Fibroblast of skin of left quadriceps (primary cell): ENCODE results near the gene PNMA8A.
"Not testable (repeated sequence)": the region's sequence is repeated elsewhere in the genome, so short reads cannot be mapped to it uniquely, and the experiment has no call there.

Experiments
- DNase-seq, 2 experiments: peaks; one replicate each; pipeline ENCODE4 v3.0.0-alpha.2; 2013; ENCODE audit warnings: low read depth in 2 of 2

The PNMA8A gene

DNA sequence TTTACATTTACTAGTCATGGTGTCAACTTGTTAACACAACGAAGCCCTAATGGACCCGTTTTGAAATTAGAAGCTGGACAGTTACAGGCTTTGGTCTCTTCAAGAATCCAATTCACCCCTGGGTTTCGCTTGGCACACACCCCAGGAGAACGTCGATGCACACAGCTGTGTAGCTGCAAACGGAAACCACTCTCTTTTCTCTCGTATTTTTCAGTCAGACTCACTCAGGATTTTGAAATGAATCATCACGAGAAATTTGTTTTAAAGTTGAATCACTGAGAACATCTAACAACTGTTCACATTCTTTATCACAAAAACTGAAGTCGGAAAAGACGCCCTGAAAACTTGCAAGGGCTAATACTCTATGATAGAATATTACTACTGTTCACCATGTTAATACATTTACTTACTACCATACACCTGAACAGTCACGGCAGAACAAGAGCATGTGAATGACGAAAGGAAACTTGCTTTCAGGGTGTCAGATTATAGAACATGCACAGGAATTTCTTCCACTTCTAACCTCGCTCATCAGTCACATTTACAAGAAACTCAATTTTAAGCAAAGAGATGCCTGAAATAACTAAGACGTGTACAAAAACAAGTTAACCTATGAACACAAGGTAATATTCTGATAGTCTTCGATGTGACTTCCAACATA, 4.7 kb downstream of the PNMA8A start:
- peak; percentile 71 to 76 for DNase-seq

DNA sequence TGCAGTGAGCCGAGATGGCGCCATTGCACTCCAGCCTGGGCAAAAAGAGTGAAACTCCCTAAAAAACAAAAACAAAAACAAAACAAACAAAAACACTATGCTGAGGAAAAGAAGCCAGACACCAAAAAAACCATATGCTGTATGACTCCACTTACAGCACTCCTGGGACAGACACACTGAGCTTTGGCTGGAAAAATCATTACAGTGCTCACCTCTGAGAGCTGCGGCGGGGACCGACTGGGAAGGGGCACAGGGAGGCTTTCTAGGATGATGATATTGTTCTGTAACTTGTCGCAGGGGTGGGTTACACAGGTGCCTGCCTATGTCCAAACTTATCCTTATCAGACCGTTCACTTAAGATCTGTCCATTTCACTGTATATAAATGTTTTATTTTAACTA, 7.8 kb downstream of the PNMA8A start:
- DNase-seq: no peak

GRCh38 chr19:46461537-46461936, 9.8 kb downstream of the PNMA8A start:
- no peak for DNase-seq

DNA sequence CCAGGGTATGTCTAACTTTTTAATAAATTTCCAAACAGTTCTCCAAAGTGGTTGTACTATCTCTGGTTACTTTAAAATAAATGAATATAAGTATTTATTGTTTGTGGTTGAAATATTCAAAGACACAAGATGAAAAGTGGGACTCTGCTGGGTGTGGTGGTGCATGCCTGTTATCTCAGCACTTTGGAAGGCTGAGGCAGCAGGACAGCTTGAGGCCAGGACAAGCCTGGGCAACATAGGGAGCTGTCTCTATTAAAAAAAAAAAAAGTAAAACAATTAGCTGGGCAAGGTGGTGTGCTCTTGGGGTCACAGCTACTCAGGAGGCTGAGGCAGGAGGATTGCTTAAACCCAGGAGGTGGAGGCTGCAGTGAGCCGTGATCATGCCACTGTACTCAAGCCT, 10.4 kb downstream of the PNMA8A start:
- DNase-seq: no peak

DNA sequence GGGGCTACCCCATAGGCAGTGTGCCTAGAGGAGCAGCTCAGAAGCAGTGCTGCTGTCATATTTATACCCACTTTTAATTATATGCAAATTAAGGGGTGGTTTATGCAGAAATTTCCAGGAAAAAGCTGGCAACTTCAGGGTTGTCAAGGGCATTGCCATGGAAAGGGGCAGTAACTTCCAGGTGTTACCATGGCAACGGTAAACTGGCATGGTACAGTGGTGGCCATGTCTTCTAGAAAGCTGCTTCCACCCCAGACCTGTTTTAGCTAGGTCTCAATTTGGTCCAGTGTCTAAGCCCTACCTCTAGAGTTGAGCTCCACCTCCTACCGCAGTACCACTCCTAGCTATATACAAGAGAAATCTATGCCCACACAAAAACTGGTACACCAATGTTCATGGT, 11.3 kb downstream of the PNMA8A start:
- DNase-seq: no peak

DNA sequence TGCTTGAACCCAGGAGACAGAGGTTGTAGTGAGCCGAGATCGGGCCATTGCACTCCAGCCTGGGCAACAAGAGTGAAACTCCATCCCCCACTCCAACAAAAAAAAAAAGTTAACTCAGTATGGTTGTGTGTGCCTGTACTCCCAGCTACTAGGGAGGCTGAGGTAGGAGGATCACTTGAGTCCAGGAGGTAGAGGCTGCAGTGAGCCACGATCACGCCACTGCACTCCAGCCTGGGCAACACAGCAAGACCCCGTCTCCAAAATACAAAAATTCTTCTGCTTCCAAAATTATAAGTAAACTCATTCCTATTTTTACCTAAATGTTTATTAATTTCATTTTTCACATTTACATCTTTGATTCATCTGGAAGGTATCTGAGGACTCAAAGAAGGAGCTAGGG, 14.4 kb downstream of the PNMA8A start:
- DNase-seq: no peak

DNA sequence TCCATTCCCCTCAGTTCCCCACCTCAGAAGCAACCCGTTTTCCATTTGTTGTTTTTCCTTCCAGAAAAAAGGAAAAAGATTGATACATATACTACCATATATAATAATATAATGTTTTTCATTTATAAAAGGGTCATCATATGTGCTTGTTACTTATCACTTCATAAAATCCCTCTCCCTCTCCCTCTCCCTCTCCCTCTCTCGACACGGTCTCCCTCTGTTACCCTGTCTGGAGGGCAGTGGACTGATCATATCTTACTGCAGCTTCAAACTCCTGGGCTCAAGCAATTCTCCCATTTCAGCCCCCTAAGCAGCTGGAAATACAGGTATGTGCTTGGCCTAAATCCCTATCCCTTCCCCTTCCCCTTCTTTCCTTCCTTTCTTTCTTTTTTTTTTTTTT, 17.1 kb downstream of the PNMA8A start:
- no peak for DNase-seq

- DNase-seq: no peak
Observed at GRCh38 chr19:46453661-46454060, 17.7 kb downstream of the PNMA8A start.

- DNase-seq: no peak
Observed at GRCh38 chr19:46452186-46452585, 19.2 kb downstream of the PNMA8A start.

GRCh38 chr19:46451352-46451751, 20.0 kb downstream of the PNMA8A start:
- DNase-seq: no peak

DNA sequence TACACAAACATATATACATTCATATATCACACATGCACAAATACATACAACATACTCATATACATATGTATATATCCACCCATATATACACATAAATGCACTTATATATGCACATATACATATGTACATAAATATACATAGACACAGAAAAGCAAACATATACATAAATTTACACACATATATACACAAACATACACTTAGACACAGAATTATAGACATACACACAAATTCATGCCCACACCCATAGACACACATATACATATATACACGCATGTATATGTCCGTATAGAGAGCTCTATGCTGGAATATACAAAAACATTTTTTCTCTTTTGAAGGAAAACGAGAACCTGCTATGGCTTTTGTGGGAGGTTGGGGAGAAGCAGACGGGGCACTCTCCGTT, 20.6 kb downstream of the PNMA8A start:
- DNase-seq: no peak

- no peak for DNase-seq
Observed at GRCh38 chr19:46449228-46449627, 22.1 kb downstream of the PNMA8A start.

DNA sequence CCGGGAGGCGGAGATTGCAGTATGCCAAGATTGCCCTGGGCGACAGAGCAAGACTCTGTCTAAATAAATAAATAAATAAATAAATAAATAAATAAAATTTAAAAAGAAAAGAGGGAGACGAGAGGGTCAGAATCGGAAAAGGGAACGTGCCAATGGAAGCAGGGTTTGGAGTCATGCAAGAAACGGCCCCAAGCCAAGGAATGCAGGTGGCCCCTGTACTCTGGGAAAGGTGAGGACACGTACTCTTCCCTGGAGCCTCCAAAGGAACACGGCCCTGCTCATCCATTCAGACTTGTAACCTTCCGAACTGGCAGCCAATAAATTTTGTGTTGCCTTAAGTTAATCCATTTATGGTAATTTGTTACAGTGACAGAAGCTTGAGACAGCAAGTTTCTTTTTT, 22.8 kb downstream of the PNMA8A start:
- no peak for DNase-seq

GRCh38 chr19:46447824-46448223, 23.5 kb downstream of the PNMA8A start:
- DNase-seq: no peak

GRCh38 chr19:46447006-46447405, 24.4 kb downstream of the PNMA8A start:
- no peak for DNase-seq

- DNase-seq: no peak
Observed at GRCh38 chr19:46446021-46446420, 25.3 kb downstream of the PNMA8A start.

DNA sequence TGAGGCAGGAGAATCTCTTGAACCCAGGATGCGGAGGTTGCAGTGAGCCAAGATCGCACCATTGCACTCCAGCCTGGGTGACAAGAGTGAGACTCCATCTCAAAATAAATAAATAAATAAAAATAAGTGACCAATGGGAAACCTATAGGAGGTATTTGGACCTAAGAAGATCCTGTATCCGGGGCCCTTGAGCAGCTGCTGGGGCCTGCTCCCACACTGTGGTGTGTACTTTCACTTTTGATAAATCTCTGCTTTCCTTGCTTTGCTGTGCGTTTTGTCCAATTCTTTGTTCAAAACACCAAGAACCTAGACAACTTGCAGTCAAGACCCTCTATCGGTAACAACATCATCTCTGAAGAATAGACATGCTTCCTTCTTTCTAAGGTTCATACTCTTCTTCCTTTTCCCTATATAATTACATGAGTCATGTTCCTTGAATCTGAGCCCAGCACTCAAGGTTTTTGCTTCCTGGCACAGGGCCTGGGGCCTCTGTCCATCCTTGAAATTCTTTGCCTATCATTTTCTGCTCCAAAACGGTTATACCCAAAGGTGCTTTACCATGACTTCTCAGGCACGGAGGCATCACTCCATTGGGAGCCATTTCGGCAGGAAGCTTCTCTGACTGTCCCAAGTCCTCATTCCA, 28.4 kb downstream of the PNMA8A start:
- peak; percentile 60 to 61 for DNase-seq

DNA sequence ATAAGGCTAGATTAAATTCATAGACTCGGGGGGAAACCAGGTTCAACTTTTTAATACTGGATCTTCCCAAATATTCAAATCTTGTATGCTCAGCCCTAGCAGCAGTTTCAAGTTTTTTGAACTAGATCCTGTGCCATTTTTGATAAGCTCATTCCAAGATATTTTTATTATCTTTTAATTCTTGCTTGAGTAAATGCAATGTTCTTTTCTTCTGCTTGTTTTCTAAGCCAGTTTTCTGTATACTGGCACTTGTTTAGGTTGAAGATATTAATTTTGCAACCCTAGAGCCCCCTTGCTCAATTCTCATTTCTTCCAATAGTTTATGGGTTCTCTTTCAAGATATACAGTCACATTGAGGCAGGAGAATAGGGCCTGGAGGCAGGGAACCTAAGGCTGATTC, 29.5 kb downstream of the PNMA8A start:
- DNase-seq: no peak

- not testable (repeated sequence) for DNase-seq
Observed at GRCh38 chr19:46435689-46436088, 35.7 kb downstream of the PNMA8A start.

- no peak for DNase-seq
Observed at GRCh38 chr19:46435009-46435408, 36.4 kb downstream of the PNMA8A start.

DNA sequence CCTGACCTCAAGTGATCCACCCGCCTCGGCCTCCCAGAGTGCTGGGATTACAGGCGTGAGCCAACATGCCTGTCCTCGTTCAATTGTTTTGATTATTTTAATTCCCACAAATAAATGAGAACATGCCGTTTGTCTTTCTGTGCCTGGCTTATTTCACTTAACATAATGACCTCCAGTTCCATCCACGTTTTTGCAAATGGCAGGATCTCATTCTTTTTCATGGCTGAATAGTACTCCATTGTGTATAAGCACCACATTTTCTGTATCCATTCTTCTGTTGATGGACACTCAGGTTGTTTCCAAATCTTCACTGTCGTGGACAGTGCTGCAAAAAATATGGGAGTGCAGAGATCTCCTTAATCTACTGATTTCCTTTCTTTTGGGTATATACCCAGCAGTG, 37.9 kb downstream of the PNMA8A start:
- not testable (repeated sequence) for DNase-seq

- DNase-seq: no peak
Observed at GRCh38 chr19:46431824-46432223, 39.5 kb downstream of the PNMA8A start.

DNA sequence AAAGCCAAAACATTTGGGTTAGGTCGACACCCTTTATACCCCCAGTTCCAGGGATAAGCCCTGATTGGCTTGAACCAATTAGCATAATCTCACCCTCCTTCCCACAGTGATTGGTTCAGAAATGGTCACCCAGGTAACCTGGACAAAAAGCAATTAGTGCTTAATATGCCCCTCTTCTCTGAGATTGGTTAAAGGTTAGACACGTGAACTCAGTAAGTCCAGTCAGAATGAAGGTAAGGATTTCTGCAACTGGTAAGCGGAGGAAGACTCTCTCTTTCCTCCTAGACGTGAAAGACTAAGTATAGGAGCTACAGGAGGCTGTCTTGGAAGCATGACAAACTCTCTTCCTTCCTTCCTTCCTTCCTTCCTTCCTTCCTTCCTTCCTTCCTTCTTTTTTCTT, 41.4 kb downstream of the PNMA8A start:
- no peak for DNase-seq
